ENCODE measurements around the gene FNBP1L.

GRCh38 chr1:93571623-93572310, 123.8 kb downstream of the FNBP1L start:
- TF ChIP-seq EZH2 (IDR thresholded peaks at IDR 0.05; ENCODE audit: borderline replicate concordance, low read length) = no peak
- TF ChIP-seq, protein P1, sequence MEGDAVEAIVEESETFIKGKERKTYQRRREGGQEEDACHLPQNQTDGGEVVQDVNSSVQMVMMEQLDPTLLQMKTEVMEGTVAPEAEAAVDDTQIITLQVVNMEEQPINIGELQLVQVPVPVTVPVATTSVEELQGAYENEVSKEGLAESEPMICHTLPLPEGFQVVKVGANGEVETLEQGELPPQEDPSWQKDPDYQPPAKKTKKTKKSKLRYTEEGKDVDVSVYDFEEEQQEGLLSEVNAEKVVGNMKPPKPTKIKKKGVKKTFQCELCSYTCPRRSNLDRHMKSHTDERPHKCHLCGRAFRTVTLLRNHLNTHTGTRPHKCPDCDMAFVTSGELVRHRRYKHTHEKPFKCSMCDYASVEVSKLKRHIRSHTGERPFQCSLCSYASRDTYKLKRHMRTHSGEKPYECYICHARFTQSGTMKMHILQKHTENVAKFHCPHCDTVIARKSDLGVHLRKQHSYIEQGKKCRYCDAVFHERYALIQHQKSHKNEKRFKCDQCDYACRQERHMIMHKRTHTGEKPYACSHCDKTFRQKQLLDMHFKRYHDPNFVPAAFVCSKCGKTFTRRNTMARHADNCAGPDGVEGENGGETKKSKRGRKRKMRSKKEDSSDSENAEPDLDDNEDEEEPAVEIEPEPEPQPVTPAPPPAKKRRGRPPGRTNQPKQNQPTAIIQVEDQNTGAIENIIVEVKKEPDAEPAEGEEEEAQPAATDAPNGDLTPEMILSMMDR (IDR thresholded peaks at IDR 0.05; ENCODE audit: low read length) = no peak
